Thoracic aorta (tissue), 2 donors: ENCODE results near the gene CCDC141. TPM values are rescaled to one million over a fixed set of nuclear protein-coding genes. Genes with fewer than 3 reads are reported as not detected.

Experiments used
- ATAC-seq: fragments of 150-250 bp; one replicate; pipeline ENCODE4 v1.8.0; 2017; ENCODE audit warnings: low read depth; ENCODE audit not compliant: insufficient number of reproducible peaks, low FRiP score
- DNase-seq: peaks from one replicate; pipeline ENCODE4 v3.0.0-alpha.2; 2020; ENCODE audit warnings: low spot score
- H3K27ac ChIP-seq, 2 donors: fragments of 200-600 bp; sonication (generic); 1 replicate in 1 of 2; 2 replicates in 1 of 2; pipeline ENCODE4 v1.5.1; 2016; ENCODE audit warnings: mild to moderate bottlenecking in 2 of 2, moderate library complexity in 2 of 2
- H3K27me3 ChIP-seq: fragments of 200-600 bp; sonication (generic); replicated peaks from 2 replicates; pipeline ENCODE4 v1.6.0; 2016; ENCODE audit warnings: mild to moderate bottlenecking; ENCODE audit not compliant: insufficient read depth
- H3K36me3 ChIP-seq: fragments of 200-600 bp; sonication (generic); one replicate; pipeline ENCODE4 v1.5.1; 2016
- H3K4me1 ChIP-seq, 2 donors: fragments of 200-600 bp; sonication (generic); 1 replicate in 1 of 2; 2 replicates in 1 of 2; pipeline versions ENCODE4 v1.5.1 to v1.6.0; 2016; ENCODE audit warnings: low read depth in 2 of 2, mild to moderate bottlenecking in 1 of 2; ENCODE audit not compliant: control insufficient read depth in 1 of 2
- H3K4me3 ChIP-seq: fragments of 200-600 bp; sonication (generic); 2 replicates; pipeline ENCODE4 v1.5.1; 2016; ENCODE audit warnings: mild to moderate bottlenecking
- H3K9me3 ChIP-seq: fragments of 200-600 bp; sonication (generic); 2 replicates; pipeline ENCODE4 v1.5.1; 2016
- CTCF ChIP-seq: fragments of 200-600 bp; sonication (generic); IDR thresholded peaks from one replicate; pipeline ENCODE4 v1.5.1; 2019; ENCODE audit warnings: antibody characterized with exemption
- total RNA-seq, 2 donors: library from RNA; depleted of rRNA; stranded (reverse); fragments of >200 nt; gene quantifications; one replicate each; pipeline versions ENCODE4 v1.1.0 to v1.2.3, GENCODE V29; 2016

CCDC141 gene
- total RNA-seq, 2 donors from 2014 or later = 2.4 to 4.8 TPM

- DNase-seq (no peak), ATAC-seq (no peak)
- no peak for TF ChIP-seq CTCF
- no peaks in the 10 kb centered on the region for H3K36me3 ChIP-seq
- no peaks in the 10 kb centered on the region for H3K27me3 ChIP-seq
- no peaks in the 10 kb centered on the region for H3K9me3 ChIP-seq
- H3K4me3 ChIP-seq = no peak overlapping the region
- no peak overlapping the region for H3K27ac ChIP-seq
- peaks cover 0 to 15% of the 10 kb centered on the region in 2 donors for H3K4me1 ChIP-seq
Measured at GRCh38 chr2:178913049-178913441, 136.9 kb downstream of the CCDC141 start.

- no peaks in the 10 kb centered on the region for H3K27me3 ChIP-seq
- no peaks in the 10 kb centered on the region for H3K9me3 ChIP-seq
- ATAC-seq = no peak
- DNase-seq = no peak
- H3K4me1 ChIP-seq = peaks cover 0 to 15% of the 10 kb centered on the region in 2 donors
- no peak overlapping the region for H3K4me3 ChIP-seq
- H3K27ac ChIP-seq = no peak overlapping the region
- TF ChIP-seq CTCF = no peak
- no peaks in the 10 kb centered on the region for H3K36me3 ChIP-seq
Measured at GRCh38 chr2:178912416-178913048, 137.4 kb downstream of the CCDC141 start.

- H3K27me3 ChIP-seq = no peaks in the 10 kb centered on the region
- peaks cover 0 to 15% of the 10 kb centered on the region in 2 donors for H3K4me1 ChIP-seq
- H3K27ac ChIP-seq = no peak overlapping the region
- DNase-seq (no peak), ATAC-seq (no peak)
- H3K4me3 ChIP-seq = no peak overlapping the region
- H3K9me3 ChIP-seq = no peaks in the 10 kb centered on the region
- no peaks in the 10 kb centered on the region for H3K36me3 ChIP-seq
- TF ChIP-seq CTCF = no peak
Measured at GRCh38 chr2:178911039-178911438, 138.9 kb downstream of the CCDC141 start.

- H3K27ac ChIP-seq = no peak overlapping the region
- H3K4me3 ChIP-seq = no peak overlapping the region
- no peak for TF ChIP-seq CTCF
- H3K27me3 ChIP-seq = no peaks in the 10 kb centered on the region
- ATAC-seq = no peak
- peaks cover 0 to 19% of the 10 kb centered on the region in 2 donors for H3K4me1 ChIP-seq
- no peaks in the 10 kb centered on the region for H3K9me3 ChIP-seq
- DNase-seq = no peak
- no peaks in the 10 kb centered on the region for H3K36me3 ChIP-seq
Measured at GRCh38 chr2:178910005-178910404, 139.9 kb downstream of the CCDC141 start.

- no peak for ATAC-seq
Measured at GRCh38 chr2:178909507-178909906, 140.4 kb downstream of the CCDC141 start.

More at GRCh38 chr2:178909507-178909906, 140.4 kb downstream of the CCDC141 start:
- Histone ChIP-seq H3K27me3 (no peaks in the 10 kb centered on the region), H3K4me1 (peaks cover 0 to 24% of the 10 kb centered on the region in 2 donors), H3K27ac (no peak overlapping the region), H3K9me3 (no peaks in the 10 kb centered on the region), H3K36me3 (no peaks in the 10 kb centered on the region), H3K4me3 (no peak overlapping the region)
- TF ChIP-seq CTCF = no peak
- DNase-seq = no peak
